ENCODE data around the gene AFAP1.

The AFAP1 gene

DNA sequence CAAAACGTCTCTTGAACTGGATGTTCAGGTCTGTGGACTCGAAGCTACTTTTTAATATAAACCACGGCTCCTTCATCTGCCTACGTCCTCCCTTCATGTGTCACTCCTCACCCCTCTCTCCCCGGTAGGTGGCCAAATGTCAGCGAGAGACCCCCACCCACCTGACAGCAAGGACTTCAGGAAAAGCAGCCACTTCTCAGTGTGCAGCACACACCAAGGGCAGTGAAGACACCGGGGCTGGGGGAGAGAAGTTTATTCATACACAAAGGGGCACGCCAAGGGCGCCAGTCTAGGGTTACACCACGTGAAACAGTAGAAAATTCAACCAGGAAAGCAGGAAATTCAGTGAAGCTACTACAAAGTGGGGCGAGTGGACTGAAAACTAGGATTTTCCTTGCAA lies 181.2 kb downstream of the AFAP1 start:
- in situ Hi-C loops (cut with MboI; ENCODE audit: low pct_unique_long_range_greater_than_20kb, low sequenced_read_pairs), result no loop called here
- DNase-seq, result no peak

DNA sequence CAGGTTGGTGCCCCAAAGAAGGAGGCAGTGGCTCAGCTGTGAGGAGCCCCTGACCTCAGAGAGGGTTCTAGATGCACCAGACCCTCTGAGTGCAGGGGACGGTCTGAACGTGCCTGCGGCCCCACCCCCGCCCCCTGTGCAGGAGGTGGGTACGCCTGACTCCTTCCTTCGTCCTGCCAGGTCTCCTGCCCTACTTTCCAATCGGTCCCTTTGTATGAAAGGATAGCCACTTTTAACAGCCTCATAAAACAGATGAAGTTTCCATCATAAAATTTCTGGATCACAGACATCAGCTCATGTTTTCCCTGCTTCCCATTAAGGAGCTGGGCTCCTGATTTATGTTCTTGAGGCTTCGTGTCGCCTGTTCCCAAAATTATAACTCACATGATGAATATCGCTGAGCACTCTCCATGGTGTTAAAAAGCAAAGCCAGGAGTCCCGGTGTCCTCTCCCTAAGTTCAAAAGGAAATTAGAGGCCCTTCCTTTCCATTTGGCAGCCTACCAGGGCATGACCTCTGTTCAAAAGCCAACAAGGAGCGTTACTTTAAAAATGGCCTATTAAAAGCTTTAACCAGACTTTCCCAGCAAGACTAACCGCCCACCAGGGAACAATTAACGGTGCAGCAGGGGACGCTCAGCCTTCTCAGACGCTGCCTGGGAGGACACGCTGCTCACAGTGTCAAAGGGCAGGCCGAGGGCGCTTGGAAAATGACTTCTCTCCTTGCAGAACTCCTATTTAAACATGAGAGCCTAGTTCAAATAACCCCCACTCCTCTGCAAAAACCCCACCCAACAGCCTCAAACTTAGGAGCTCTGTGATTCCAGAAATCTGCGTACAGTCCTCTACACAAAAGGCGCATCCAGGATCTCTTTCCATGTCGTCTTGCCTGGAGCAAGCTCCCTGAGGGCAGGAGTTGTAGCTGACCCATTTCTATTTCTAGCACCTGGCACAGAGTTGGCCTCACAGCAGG lies 181.9 kb downstream of the AFAP1 start:
- in situ Hi-C loops (cut with MboI; ENCODE audit: low pct_unique_long_range_greater_than_20kb, low sequenced_read_pairs), result no loop called here
- DNase-seq, result no peak

DNA sequence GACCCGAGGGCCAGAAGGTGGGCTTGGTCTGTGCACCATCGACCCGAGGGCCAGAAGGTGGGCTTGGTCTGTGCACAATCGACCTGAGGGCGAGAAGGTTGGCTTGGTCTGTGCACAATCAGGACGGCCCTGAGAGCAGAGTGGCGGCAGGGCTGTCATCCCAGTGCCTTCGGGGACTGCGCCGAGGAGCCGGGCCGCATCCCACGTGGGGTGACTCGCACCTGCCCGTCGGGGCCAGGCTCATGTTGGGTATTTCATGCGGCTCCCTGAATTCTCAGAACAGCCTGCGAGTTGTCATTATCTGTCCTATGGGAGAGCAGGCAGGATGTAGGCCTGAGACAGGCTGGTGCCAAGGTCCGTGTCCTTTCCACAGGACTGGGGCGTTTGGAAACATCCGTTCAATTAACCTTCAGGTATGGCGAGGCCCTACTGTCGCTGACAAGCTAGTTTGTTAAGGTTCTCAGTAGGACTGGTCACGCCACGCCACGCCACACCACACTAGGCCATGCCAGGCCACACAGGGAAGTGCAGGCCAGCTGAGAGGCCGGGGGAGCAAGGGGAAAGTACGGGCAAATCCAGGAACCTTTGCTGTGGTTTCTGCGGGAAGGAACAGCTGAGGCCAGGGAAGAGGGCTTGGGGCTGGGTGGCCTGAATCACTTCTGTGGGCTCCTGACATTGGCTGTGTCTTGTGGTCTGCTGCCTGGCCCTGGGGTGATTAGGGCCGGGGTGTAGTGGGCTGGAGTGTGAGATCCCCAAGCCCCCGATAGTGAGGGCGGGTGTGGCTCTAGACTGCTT lies 182.9 kb downstream of the AFAP1 start:
- DNase-seq, result no peak
- in situ Hi-C loops (cut with MboI; ENCODE audit: low pct_unique_long_range_greater_than_20kb, low sequenced_read_pairs), result no loop called here

DNA sequence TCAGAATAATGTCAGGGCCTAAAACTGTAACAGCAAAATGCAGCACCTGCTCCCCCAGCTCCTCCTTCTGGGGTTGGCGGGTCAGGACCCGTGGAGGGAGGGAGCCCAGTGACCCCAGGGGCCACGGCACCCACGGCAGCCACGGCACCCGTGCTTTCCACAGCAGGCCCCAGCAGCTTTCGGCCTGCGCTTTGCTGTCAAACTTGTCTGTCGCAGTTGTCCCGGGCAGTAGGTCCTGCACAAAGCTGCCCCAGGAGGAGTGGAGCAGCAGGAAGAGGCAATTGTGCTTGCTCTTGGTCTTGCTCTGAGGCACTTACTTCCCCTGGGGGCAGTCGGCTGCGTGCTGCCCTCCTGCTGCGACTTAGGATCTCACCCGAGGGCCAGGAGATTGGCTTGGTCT lies 183.6 kb downstream of the AFAP1 start:
- no peak for DNase-seq
- in situ Hi-C loops (cut with MboI; ENCODE audit: low pct_unique_long_range_greater_than_20kb, low sequenced_read_pairs), result no loop called here

DNA sequence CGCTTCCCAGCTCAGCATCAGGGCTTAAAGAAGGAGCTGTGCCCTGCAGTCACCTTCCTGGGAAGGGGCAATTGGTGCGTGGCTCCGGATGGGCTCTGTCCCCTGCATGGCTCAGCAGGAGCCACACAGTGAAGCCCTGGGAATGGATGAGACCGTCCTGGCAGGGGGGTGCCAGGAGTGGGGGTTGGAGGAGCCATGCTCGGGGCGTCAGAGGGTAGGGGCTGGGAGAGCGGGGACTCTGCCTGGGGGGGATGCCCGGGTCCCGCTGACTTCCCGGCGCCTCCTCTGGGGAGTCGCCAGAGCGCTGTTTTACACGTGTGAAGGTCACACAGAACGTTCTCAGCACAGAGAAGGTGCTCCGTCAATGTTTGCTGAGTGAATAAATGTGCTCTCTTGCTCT lies 184.1 kb downstream of the AFAP1 start:
- in situ Hi-C loops (cut with MboI; ENCODE audit: low pct_unique_long_range_greater_than_20kb, low sequenced_read_pairs), result no loop called here
- DNase-seq, result no peak

DNA sequence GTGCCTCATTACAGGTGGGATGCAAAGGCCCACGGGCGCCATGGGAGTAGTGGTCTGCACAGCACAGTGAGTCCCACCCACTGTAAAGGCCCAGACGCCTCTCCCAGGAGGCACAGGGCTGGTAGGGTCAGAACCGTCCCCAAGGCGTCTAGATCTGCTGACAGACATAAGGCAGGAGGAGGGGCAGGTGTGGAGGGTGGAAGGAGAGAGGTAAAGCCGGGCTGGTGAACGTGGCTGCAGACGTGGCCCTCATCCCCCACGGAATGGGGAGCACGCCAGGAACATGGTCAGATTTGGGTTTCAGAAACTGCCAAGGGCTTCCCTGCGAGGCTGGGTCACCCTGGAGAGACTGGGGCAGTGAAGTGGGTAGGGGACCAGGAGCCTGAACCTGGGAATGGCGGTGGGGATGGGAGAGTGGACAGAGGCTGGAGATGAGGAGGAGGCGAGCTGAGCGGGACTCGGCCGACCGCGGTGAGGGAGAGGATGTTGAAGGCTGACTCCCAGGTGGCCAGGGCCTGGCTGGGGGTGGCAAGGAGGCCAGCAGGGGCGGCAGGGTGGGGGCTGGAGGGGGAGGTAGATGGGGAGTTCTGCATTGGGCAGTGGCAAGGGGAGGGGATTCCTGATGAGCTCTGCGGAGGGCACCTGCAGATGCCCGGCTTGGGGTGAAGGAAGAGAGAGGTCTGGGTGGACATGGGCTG lies 184.9 kb downstream of the AFAP1 start:
- in situ Hi-C loops (cut with MboI; ENCODE audit: low pct_unique_long_range_greater_than_20kb, low sequenced_read_pairs), result no loop called here
- DNase-seq, result no peak

DNA sequence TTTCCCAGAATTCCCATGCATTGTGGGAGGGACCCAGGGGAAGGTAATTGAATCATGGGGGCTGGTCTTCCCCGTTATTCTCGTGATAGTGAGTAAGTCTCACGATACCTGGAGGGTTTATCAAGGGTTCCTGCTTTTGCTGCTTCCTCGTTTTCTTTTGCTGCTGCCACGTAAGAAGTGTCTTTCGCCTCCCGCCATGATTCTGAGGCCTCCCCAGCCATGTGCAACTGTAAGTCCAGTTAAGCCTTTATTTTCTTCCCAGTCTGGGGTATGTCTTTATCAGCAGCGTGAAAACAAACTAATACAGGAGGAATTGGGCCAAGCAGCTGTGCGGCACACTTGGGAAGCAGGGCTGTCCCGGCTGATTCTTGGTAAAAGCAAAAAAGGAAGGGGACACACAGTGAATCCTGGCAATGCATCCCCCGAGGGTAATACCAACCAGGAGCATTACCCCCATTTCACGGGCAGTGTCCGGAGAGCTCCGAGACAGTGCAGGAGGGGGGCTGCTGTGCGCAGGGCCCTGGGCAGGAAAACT lies 185.7 kb downstream of the AFAP1 start:
- in situ Hi-C loops (cut with MboI; ENCODE audit: low pct_unique_long_range_greater_than_20kb, low sequenced_read_pairs), result no loop called here
- no peak for DNase-seq

DNA sequence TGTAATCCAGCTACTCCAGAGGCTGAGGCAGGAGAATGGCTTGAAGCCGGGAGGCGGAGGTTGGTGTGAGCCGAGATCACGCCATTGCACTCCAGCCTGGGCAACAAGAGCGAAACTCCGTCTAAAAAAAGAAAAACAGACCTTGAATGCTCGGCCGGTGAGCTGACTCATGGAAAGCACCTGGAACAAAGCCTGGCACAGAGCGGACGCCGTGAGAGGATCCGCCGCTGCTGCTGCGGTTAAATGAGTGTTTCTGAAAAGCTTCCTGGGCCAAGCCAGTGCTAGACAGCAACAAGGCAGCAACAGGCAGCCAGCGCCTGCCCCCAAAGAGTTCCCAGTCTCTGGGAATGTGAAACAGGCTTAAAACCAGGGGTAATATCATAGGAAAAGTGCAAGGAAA lies 186.4 kb downstream of the AFAP1 start:
- no peak for DNase-seq
- in situ Hi-C loops (cut with MboI; ENCODE audit: low pct_unique_long_range_greater_than_20kb, low sequenced_read_pairs), result no loop called here

DNA sequence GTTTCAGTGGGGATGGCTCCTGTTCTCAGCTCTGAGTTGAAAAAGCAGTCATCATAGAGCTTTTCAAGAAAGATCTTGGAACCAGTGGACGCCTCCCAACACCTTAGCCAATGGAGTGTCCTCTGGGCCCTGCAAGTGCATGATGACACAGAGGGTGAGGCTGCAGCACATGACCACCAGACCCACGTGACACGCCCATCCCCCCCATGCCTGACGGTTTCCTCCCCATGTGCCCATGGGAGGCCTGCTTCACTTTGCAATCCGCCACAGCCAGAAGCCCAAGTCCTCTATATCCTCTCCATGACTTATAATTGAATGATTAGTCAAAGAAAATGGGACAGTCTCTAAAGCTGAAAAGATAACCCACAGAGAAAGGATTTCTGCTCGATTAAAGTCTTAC lies 187.0 kb downstream of the AFAP1 start:
- DNase-seq, result no peak
- in situ Hi-C loops (cut with MboI; ENCODE audit: low pct_unique_long_range_greater_than_20kb, low sequenced_read_pairs), result no loop called here

DNA sequence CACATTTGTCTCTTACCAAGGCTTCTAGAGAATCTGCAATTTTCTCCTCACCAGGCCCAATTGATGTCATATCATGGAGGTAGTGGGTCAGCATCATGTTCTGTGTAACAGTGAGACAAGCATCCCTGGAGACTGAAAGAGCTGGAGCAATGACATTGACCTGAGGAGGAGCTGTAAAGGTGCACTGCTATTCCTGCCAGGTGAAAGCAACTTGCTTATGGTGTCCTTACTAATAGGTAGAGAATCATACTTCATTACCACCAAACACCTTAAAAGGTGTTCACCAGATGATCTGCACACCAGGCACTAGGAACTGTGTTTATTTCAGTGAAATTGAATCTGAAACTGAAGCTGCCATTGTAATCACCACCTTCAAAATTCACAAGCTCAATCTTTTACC lies 188.7 kb downstream of the AFAP1 start:
- DNase-seq, result no peak

DNA sequence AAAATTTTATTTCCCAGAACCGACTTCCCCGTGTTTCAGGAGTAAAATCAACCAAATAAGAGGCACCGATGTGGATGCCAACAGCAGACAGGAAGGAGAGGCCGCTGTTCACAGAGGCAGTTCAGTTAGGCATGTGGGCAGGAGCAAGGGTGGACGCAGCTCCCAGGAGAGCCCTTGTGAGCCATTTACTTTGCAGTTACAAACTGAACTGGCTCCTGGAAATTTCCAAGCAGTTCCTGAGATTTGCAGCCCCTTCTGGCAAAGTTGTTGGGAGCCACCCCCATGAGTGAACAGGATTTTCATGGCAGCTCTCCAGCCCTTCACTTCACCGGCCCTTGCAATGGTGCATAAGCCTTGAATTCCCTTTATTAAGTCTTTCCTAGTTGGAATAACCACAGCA lies 189.1 kb downstream of the AFAP1 start:
- no peak for DNase-seq
- in situ Hi-C loops (cut with MboI; ENCODE audit: low pct_unique_long_range_greater_than_20kb, low sequenced_read_pairs), result no loop called here

More for the DNA sequence above, 188.7 kb downstream of the AFAP1 start:
- in situ Hi-C loops (cut with MboI; ENCODE audit: low pct_unique_long_range_greater_than_20kb, low sequenced_read_pairs), result no loop called here

DNA sequence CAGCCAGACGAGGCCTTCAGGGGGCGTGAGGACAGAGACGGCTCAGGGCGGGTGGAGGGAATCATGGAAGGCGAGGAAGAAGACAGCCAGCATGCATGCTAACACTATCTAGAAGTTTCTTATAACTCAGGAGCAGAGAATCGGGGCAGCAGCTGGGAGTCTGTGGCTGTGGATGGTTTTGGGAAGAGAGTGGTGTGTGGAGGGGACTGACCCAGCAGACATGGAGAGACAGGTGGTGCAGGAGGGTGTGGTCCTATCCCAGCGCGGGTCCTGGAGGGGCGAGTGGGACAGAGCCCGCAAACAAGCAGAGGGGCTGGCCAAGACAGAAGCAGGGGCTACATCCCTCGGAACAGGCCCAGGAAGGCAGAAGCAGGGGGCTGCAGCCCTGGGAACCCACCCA lies 192.1 kb downstream of the AFAP1 start:
- in situ Hi-C loops (cut with MboI; ENCODE audit: low pct_unique_long_range_greater_than_20kb, low sequenced_read_pairs), result no loop called here

DNA sequence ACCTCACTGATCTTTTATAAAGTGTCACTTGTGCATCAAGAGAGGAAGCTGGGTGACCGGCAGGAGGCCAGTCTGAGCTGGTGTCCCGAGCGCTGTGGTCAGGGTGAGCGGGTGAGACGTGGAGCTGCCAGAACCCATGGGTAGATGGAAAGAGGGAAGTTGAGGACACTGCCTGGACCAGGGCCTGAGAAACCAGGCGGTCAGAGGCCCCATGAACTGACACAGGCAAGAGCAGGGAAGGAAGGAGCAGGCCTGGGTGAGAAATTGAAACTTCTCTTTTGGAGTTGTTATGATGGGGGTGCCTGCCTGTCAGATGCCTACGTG lies 192.6 kb downstream of the AFAP1 start:
- no peak for DNase-seq
- in situ Hi-C loops (cut with MboI; ENCODE audit: low pct_unique_long_range_greater_than_20kb, low sequenced_read_pairs), result no loop called here

More for the DNA sequence above, 192.1 kb downstream of the AFAP1 start:
- DNase-seq, result no peak

DNA sequence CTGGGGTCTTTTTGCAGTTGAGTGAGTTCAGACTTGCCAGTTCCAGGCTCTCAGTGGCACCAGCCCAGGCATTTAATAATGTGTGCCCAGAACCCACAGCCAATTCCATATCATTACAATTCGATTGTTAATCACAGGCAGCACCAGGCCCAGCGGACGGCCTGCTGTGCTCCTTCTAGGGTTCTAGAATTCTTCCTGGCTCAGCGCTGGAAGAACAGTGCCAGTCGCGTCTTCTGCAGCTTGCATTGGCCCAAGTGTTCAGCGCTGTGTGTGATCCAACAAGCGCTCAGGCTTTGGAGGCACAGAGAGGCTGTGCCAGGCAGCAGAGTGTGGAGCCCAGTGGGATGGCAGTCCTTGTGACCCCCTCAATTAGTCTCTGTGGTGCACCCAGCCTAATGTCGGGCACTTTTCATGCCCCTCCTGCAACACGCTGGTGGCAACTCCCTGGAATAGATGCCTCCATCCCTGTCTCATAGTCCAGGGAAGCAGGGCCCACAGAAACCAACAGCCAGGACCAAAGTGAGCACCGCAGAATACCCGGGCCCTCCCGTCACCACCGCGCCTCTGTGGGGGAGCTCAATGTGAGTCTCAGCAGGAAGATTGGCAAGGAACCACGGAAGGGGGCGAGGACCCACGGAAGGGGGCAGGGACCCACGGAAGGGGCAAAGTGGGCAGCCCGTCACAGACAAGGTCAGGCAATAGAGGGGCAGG lies 193.2 kb downstream of the AFAP1 start:
- DNase-seq, result no peak
- in situ Hi-C loops (cut with MboI; ENCODE audit: low pct_unique_long_range_greater_than_20kb, low sequenced_read_pairs), result no loop called here

DNA sequence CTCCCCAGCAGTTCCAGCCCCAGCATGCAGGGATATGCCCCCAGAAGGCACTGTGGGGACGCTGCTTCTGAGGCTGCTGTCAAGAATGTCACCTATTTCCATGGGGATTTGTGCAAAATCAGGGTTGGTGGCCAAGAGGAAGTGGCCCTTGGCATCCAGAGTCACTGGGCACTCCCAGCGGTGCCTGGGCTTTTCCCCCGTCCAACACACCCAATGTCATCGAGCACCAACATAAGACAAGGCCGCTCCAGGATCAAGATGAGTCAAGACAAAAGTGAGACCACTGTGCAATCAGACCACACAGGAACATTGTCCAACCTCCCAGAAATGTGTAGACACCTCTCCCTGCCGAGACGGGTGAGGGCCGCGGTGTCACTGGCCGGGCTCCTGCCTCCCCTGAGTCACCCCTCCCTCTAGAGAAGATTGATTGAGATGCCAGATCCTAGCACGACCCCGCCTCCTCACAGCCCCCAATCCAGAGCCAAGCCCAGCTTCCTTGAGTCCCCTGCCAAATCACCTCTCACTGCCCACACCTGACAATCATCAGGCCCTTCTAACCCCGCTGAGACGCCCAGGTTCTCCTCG lies 194.3 kb downstream of the AFAP1 start:
- DNase-seq, result no peak
- in situ Hi-C loops (cut with MboI; ENCODE audit: low pct_unique_long_range_greater_than_20kb, low sequenced_read_pairs), result no loop called here

DNA sequence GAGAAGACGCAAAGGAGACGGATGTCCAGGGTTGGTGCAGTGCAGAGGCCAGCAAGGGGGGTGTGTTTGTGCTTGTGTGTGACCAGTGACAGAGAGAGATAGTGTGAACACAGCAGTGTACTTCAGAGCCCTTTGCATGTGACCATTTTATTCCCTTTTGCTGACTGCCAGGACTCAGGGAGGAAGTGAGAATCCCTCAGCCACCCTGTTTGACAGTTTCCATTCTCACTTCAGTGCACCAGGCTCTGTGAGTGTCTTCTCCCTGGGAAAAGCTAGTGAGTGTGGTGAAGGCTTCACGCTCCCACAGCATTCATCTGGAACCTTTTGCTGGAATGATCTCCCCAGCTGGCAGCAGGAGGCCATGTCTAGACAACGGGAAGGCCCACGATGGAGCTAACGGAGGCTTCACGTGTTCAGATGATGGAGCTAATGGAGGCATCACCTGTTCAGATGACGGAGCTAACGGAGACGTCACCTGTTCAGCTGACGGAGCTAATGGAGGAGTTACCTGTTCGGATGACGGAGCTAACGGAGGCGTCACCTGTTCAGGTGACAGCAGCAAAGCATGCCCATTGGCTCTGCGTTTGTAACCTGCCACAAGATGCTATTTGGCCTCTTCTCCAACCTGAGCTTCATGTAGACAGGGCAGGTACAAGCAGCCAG lies 195.4 kb downstream of the AFAP1 start:
- DNase-seq, result no peak
- in situ Hi-C loops (cut with MboI; ENCODE audit: low pct_unique_long_range_greater_than_20kb, low sequenced_read_pairs), result no loop called here

DNA sequence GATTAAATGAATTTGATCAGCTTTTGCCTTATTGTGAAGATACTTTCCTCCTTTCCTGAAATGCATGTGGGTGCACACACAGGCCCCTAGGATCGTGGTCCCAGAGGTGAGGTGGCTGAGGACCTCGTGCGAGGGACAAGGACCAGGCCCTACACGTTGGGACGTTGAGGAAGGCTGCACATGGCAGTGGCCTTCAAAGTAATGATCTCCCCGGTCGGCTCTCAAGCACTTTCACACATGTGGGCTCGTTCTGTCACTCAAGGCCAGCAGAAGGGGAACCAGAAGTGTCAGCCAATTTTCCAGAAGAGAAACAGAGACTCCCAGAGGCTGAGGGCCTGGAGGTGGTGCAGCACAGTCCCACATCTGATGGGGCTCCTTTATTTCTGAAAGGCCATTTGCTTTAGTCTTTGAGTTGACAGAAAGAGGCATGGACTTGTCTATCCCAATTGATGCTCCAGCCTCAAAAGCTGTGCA lies 196.8 kb downstream of the AFAP1 start:
- in situ Hi-C loops (cut with MboI; ENCODE audit: low pct_unique_long_range_greater_than_20kb, low sequenced_read_pairs), result no loop called here
- DNase-seq, result no peak

Data from KBM-7 (cell line).